Forelimb muscle (tissue), 1 donor: ENCODE measurements around the gene CAMSAP2. TPM values are rescaled to one million over a fixed set of nuclear protein-coding genes. Genes with fewer than 3 reads are reported as not detected.
"Not testable (repeated sequence)": the region's sequence is repeated elsewhere in the genome, so short reads cannot be mapped to it uniquely, and the experiment has no call there.

Experiments
- DNase-seq: peaks from one replicate; pipeline ENCODE4 v3.0.0-alpha.2; 2013; ENCODE audit warnings: low read depth
- polyA plus RNA-seq: library from polyadenylated mRNA; unstranded; fragments of 120-200 nt; gene quantifications from one replicate; pipeline ENCODE4 v1.2.1, GENCODE V29; 2013; ENCODE audit not compliant: insufficient read length

Gene CAMSAP2
- polyA plus RNA-seq, 1 donor = 17.6 TPM

DNA sequence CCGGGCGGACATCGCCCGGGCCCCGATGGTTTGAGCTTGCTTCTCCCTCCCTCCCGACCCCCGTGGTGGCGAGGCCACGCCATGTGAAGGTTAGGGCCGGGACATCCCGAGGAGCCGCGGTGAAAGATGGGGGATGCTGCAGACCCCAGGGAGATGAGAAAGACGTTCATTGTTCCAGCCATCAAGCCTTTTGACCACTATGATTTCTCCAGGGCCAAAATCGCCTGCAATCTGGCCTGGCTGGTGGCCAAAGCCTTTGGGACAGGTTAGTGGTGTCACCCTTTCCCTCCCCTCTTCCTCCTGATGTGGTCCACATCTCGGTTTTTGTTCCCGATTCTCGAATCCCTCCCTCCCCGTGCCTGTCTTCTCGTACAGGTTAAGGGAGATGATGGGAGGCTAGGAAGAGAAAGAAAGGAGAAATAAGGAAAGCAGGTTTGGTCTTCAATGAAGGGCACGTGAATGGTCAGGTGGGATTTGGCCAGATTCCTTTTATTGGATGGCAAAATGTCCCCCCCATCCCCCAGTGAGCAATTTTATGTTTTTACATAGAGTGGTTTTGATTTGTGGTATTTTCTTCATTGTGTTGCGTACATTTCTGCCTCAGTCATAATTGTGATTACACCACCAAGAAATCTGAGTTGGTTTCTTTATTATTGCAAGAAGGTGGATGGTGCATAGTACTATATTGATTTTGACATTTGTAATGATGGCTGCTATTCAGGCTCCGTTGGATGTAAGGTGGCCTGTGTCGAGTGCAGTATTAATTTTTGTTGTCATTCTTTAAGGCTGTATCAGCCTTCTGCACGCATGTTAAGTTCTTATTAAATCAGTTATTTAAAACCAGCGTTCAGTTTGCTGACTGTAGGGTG lies 1.2 kb downstream of the CAMSAP2 start:
- DNase-seq = no peak

- no peak for DNase-seq
These were observed 2.0 kb downstream of the CAMSAP2 start for GRCh38 chr1:200740571-200741208.

DNA sequence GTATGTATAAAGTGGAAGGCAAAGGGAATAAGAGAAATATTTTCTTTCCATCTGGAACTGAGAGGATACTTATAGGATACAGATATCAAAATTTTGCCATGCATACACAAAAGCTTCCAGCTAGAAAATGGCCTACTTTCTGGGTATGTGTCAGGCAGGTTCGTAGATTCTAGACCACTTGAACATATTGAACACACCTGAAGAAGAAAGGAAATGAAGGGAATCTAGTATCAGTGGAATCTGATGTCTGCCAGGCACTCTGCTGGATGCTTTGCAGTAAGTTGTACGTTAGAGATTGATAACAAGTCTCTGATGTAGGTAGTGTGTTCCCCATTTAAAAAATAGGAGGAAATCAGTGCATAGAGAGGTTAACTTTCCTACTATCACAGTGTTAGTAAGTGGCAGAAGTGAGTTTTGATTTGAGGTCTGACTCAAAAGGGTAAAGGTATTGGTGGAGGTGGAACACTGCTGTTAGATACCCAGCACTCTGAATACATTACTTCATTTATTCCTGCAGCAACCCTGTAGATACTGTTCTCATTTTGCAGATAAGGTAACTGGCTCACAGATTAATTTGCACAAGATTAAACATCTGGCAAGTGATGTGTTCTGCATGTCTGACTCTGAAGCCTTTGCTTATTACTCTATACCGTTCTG lies 3.0 kb downstream of the CAMSAP2 start:
- no peak for DNase-seq

GRCh38 chr1:200744143-200744542 lies 5.5 kb downstream of the CAMSAP2 start:
- DNase-seq = no peak

- DNase-seq = no peak
These were observed 10.4 kb downstream of the CAMSAP2 start for GRCh38 chr1:200749090-200749489.

GRCh38 chr1:200750749-200751148 lies 12.1 kb downstream of the CAMSAP2 start:
- DNase-seq = not testable (repeated sequence)

GRCh38 chr1:200751717-200752116 lies 13.0 kb downstream of the CAMSAP2 start:
- DNase-seq = no peak

DNA sequence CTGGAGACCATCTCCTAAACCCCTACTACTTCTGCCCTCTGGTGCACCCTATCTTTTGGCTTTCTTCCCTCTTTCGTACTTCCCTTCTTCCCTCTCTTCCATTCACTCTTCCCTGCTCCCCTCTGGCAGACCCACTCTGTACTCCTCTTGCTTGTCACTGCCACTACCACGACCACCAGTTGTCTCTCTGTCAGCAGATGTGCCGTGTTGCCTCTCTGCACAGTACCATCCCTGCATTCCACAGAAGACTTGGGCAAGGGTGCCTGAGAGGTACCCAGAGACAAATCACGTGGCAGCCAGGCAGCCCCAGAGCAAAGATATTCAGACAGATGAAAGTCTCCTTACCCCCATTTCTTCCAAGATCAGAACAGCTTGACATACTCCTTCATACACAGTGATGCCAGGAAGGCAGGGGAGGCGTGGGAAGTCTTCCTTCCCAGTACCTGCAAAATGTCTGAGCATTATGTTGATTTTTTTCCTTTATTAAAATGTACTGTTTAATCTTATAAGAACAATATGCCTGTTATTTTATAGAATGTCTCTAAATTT lies 15.0 kb downstream of the CAMSAP2 start:
- no peak for DNase-seq

DNA sequence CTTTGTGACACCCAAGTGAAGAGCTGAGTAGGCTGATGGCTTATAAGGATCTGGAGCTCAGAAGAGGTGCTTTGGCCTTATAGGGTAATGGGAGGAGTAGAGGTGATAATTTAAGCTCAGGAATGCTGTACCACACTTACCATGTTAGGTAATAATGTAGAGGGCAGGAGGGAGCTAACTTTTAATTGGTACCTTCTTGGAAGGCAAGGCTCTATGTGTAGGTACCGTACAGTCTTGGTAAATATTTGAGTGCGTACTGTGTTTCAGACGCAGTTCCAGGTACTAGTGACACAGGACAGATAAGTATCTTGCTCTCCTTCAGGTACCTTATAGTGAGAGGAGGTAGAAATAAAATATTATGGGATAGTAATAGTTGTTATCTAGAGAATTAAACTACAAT lies 16.8 kb downstream of the CAMSAP2 start:
- no peak for DNase-seq

DNA sequence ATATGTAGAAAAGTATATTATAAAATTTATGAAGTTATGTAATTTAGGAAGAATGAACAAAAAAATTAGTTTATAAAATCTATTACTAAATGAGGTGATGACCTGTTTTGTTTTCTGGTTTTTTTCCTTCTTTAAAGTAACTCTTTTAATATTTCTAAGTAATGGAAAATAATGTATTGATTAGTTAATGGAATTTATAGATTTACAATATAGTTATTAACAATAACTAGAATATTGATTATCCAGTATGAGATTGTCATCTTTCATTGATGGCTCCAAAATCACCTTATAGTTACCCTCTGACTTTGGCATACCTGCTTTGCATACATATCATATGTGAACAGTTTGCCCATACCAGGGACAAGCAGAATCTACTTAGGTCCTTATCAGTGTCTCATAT lies 23.4 kb downstream of the CAMSAP2 start:
- no peak for DNase-seq

- DNase-seq = peak; percentile 20
These were observed 28.6 kb downstream of the CAMSAP2 start for GRCh38 chr1:200767321-200767720.

- DNase-seq = no peak
These were observed 33.2 kb downstream of the CAMSAP2 start for GRCh38 chr1:200771625-200772555.

DNA sequence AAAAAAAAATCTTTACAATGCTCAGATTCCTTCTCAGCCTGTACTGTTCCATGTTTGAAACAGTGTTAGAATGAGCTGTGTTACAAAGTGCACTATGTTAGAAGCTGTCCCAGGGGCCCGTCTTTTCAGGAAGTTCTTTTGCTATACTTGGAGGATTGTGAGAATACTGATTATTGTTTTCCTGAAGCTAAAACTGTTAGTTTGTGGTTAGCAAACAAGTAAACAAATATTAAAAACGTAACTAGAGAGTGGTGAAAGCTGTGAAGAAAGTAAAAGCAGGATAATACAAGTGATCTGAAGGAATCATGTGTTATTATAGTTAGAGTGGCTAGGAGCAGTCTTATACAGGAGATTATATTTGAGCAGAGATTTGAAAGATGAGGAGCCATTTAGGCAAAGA lies 35.6 kb downstream of the CAMSAP2 start:
- DNase-seq = no peak

DNA sequence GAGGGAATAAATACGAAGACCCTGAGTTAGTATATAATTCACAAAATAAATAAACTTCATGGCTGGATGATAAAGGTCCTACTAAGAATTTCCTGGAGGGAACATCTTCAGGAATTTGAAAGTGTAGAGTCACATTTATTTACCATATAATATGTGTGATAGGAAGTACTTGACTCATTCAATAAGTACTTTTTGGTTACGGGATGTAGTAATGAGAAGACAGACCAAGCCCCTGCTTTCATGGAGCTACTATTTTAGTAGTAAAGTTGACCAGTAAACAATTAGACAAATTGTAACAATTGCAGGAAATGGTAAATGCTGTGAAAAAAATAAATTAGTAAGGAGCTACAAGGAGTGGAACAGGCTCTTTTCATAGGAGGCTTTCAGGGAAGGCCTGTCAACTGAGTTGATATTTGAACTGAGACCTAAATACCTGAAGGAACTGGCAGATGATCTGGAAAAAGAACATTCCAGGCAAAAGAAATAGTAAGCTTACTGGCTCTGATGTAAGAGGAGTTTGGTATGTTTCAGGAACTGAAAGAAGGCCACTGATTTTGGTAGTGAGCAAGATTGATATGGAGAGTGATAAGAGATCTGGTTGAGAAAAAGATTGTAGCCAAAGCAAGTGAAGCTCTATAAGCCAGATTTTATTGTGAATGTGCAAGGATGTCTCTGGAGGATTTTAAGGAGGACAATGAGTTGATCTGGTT lies 36.2 kb downstream of the CAMSAP2 start:
- DNase-seq = no peak

- no peak for DNase-seq
These were observed 37.2 kb downstream of the CAMSAP2 start for GRCh38 chr1:200775850-200776249.

GRCh38 chr1:200776949-200777348 lies 38.3 kb downstream of the CAMSAP2 start:
- DNase-seq = no peak

- no peak for DNase-seq
These were observed 40.1 kb downstream of the CAMSAP2 start for GRCh38 chr1:200778766-200779165.

GRCh38 chr1:200779326-200779725 lies 40.6 kb downstream of the CAMSAP2 start:
- DNase-seq = no peak

DNA sequence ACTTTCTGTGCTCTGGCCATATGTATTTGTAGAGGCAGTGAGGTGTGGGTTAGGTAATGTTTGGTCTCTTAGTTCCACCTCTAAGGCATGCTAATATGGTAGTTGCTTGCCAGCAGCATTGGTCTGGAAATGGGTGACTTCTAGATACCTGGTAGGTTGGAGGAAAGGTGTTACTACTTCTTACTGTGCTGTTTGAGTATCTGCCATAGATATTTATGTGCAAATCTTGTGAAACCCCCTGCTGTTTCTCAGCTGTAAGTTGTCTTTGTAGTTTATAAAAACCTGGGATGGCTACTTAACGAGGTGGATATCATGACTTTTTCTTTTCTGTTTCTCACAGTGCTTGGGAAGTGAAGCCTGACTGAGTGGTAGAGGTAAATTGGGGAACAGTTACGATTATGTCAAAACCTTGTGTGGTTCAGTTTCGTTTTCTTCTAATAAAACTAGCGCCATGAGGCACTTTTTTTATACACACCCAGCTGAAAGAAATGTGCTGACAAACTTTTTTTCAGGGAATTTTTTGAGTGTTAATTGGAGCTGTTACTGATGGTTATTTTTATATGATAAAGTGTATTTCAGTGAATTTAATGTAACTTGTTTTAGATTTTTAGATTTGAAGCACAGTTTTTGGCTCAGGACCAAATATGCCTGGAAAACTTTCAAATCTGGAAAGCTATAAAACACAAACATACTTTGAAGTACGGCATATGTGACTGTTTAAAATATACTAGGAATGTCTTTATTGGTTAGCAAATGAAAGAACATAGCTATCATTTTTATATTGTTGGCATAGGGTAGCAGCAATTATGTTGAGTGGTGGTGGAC lies 42.1 kb downstream of the CAMSAP2 start:
- DNase-seq = no peak

GRCh38 chr1:200783926-200784325 lies 45.2 kb downstream of the CAMSAP2 start:
- no peak for DNase-seq
